Medulla oblongata (tissue), 1 donor: ENCODE measurements around the gene LINC00305.

Experiments used
- DNase-seq: peaks from one replicate; pipeline ENCODE4 v3.0.0-alpha.2; 2015; ENCODE audit errors: extremely low spot score

Gene LINC00305

GRCh38 chr18:64148988-64149387 lies at the start of gene LINC00305:
TSS of gene LINC00305 (minus strand) at chr18:64149088.
- DNase-seq, result no peak

GRCh38 chr18:64191069-64191468 lies 42.2 kb upstream of the LINC00305 start:
- no peak for DNase-seq

GRCh38 chr18:64185987-64186386 lies 37.1 kb upstream of the LINC00305 start:
- no peak for DNase-seq

GRCh38 chr18:64183665-64184064 lies 34.8 kb upstream of the LINC00305 start:
- no peak for DNase-seq

- DNase-seq, result no peak
Measured at GRCh38 chr18:64180617-64181016, 31.7 kb upstream of the LINC00305 start.

GRCh38 chr18:64180171-64180570 lies 31.3 kb upstream of the LINC00305 start:
- DNase-seq, result no peak

- no peak for DNase-seq
Measured at GRCh38 chr18:64179556-64180080, 30.7 kb upstream of the LINC00305 start.

GRCh38 chr18:64178860-64179259 lies 30.0 kb upstream of the LINC00305 start:
- no peak for DNase-seq

- DNase-seq, result no peak
Measured at GRCh38 chr18:64175432-64175831, 26.5 kb upstream of the LINC00305 start.

GRCh38 chr18:64171576-64171975 lies 22.7 kb upstream of the LINC00305 start:
- DNase-seq, result no peak

GRCh38 chr18:64167408-64167925 lies 18.6 kb upstream of the LINC00305 start:
- no peak for DNase-seq

- DNase-seq, result no peak
Measured at GRCh38 chr18:64165906-64166305, 17.0 kb upstream of the LINC00305 start.

- DNase-seq, result no peak
Measured at GRCh38 chr18:64164883-64165282, 16.0 kb upstream of the LINC00305 start.

GRCh38 chr18:64149916-64150438 lies 1.1 kb upstream of the LINC00305 start:
- DNase-seq, result no peak

- no peak for DNase-seq
Measured at GRCh38 chr18:64142904-64143303, 6.0 kb downstream of the LINC00305 start.

GRCh38 chr18:64137914-64138313 lies 11.0 kb downstream of the LINC00305 start:
- DNase-seq, result no peak

- peak; percentile 5 for DNase-seq
Measured at GRCh38 chr18:64134044-64134747, 14.7 kb downstream of the LINC00305 start.

GRCh38 chr18:64132871-64133270 lies 16.0 kb downstream of the LINC00305 start:
- no peak for DNase-seq

GRCh38 chr18:64131314-64131713 lies 17.6 kb downstream of the LINC00305 start:
- DNase-seq, result no peak

GRCh38 chr18:64127172-64127571 lies 21.7 kb downstream of the LINC00305 start:
- no peak for DNase-seq

GRCh38 chr18:64119916-64120315 lies 29.0 kb downstream of the LINC00305 start:
- no peak for DNase-seq

- DNase-seq, result no peak
Measured at GRCh38 chr18:64118406-64118805, 30.5 kb downstream of the LINC00305 start.

GRCh38 chr18:64116571-64117175 lies 32.2 kb downstream of the LINC00305 start:
- no peak for DNase-seq
